HEK293 (cell line): Measurements from ENCODE around the gene PTP4A1.

Experiments used
- CTCF ChIA-PET: fragments of 350-600 bp; formaldehyde crosslinking; extraction: SDS; loops from one replicate; lab custom pipeline; 2021; ENCODE audit warnings: antibody characterized with exemption; lab: Yijun Ruan, JAX
- POLR2A ChIA-PET: fragments of 300-600 bp; formaldehyde crosslinking; extraction: SDS; loops from one replicate; lab custom pipeline; 2020; ENCODE audit warnings: antibody characterized with exemption, inconsistent platforms; lab: Yijun Ruan, JAX
- H3K27ac ChIP-seq: fragments of 200-500 bp; sonication (Bioruptor generic); 2 replicates; pipeline ENCODE4 v1.5.1; 2014; ENCODE audit warnings: low read depth, low read length, control low read depth, inconsistent platforms; ENCODE audit errors: extremely low read depth
- H3K36me3 ChIP-seq, 2 experiments: fragments of 200-500 bp in 1 of 2; sonication (Bioruptor generic) in 1 of 2; 1 replicate in 1 of 2; 2 replicates in 1 of 2; pipeline ENCODE4 v1.5.1; 2014 to 2017; ENCODE audit warnings: inconsistent platforms in 2 of 2, low read length in 2 of 2; ENCODE audit not compliant: control insufficient read depth in 2 of 2, insufficient read depth in 1 of 2
- H3K4me1 ChIP-seq: fragments of 200-500 bp; sonication (Bioruptor generic); 2 replicates; pipeline ENCODE4 v1.5.1; 2014; ENCODE audit warnings: mild to moderate bottlenecking, low read length, inconsistent platforms; ENCODE audit not compliant: control insufficient read depth, insufficient read depth
- H3K4me3 ChIP-seq: 2 replicates; pipeline ENCODE4 v1.5.1; 2011; ENCODE audit warnings: low read depth, mild to moderate bottlenecking, control low read depth, low read length, moderate library complexity
- H3K9me3 ChIP-seq: fragments of 200-500 bp; sonication (Bioruptor generic); 2 replicates; pipeline ENCODE4 v1.5.1; 2014; ENCODE audit warnings: low read depth, low read length, inconsistent platforms; ENCODE audit not compliant: control insufficient read depth, insufficient read depth
- GLI4 ChIP-seq: fragments of 450-650 bp; formaldehyde crosslinking; IDR thresholded peaks from 2 replicates; pipeline ENCODE4 v1.5.1; 2016; ENCODE audit warnings: missing biosample characterization, missing genetic modification characterization
- GLIS2 ChIP-seq: fragments of 450-650 bp; formaldehyde crosslinking; IDR thresholded peaks from 2 replicates; pipeline ENCODE4 v1.5.1; 2016; ENCODE audit warnings: missing biosample characterization, missing genetic modification characterization
- MYNN ChIP-seq: fragments of 450-650 bp; formaldehyde crosslinking; IDR thresholded peaks from 2 replicates; pipeline ENCODE4 v1.5.1; 2016; ENCODE audit warnings: missing biosample characterization, missing genetic modification characterization, borderline replicate concordance
- SP2 ChIP-seq: fragments of 450-650 bp; formaldehyde crosslinking; IDR thresholded peaks from 2 replicates; pipeline ENCODE4 v1.5.1; 2016; ENCODE audit warnings: missing biosample characterization, missing genetic modification characterization
- TRIM28 ChIP-seq: IDR thresholded peaks from 2 replicates; pipeline ENCODE4 v1.6.1; 2011; ENCODE audit warnings: low read length, control low read depth, borderline replicate concordance
- YY2 ChIP-seq: fragments of 450-650 bp; formaldehyde crosslinking; IDR thresholded peaks from 2 replicates; pipeline ENCODE4 v1.5.1; 2016; ENCODE audit warnings: missing biosample characterization, missing genetic modification characterization
- ZNF114 ChIP-seq: fragments of 450-650 bp; formaldehyde crosslinking; IDR thresholded peaks from 2 replicates; pipeline ENCODE4 v1.5.0; 2017; ENCODE audit warnings: missing biosample characterization, missing genetic modification characterization
- ZNF132 ChIP-seq: fragments of 450-650 bp; formaldehyde crosslinking; IDR thresholded peaks from 2 replicates; pipeline ENCODE4 v1.5.1; 2017; ENCODE audit warnings: missing biosample characterization, missing genetic modification characterization, borderline replicate concordance
- ZNF138 ChIP-seq: fragments of 450-650 bp; formaldehyde crosslinking; IDR thresholded peaks from 2 replicates; pipeline ENCODE4 v1.5.1; 2016; ENCODE audit warnings: missing biosample characterization, missing genetic modification characterization, borderline replicate concordance
- ZNF16 ChIP-seq: fragments of 450-650 bp; formaldehyde crosslinking; IDR thresholded peaks from 2 replicates; pipeline ENCODE4 v1.5.1; 2016; ENCODE audit warnings: low read depth, missing biosample characterization, missing genetic modification characterization
- ZNF2 ChIP-seq: fragments of 450-650 bp; formaldehyde crosslinking; IDR thresholded peaks from 2 replicates; pipeline ENCODE4 v1.5.1; 2016; ENCODE audit warnings: missing biosample characterization, missing genetic modification characterization
- ZNF248 ChIP-seq: fragments of 450-650 bp; formaldehyde crosslinking; IDR thresholded peaks from 2 replicates; pipeline ENCODE4 v1.5.1; 2017; ENCODE audit warnings: missing biosample characterization, missing genetic modification characterization
- ZNF324 ChIP-seq: fragments of 450-650 bp; formaldehyde crosslinking; IDR thresholded peaks from 2 replicates; pipeline ENCODE4 v1.5.1; 2016; ENCODE audit warnings: missing biosample characterization, missing genetic modification characterization
- ZNF354C ChIP-seq: fragments of 450-650 bp; formaldehyde crosslinking; IDR thresholded peaks from 2 replicates; pipeline ENCODE4 v1.5.1; 2016; ENCODE audit warnings: missing biosample characterization, missing genetic modification characterization, low read depth, borderline replicate concordance
- ZNF404 ChIP-seq: fragments of 450-650 bp; formaldehyde crosslinking; IDR thresholded peaks from 2 replicates; pipeline ENCODE4 v1.5.1; 2017; ENCODE audit warnings: missing biosample characterization, missing genetic modification characterization
- ZNF521 ChIP-seq: fragments of 450-650 bp; formaldehyde crosslinking; IDR thresholded peaks from 2 replicates; pipeline ENCODE4 v1.5.1; 2017; ENCODE audit warnings: missing biosample characterization, mild to moderate bottlenecking, missing genetic modification characterization
- ZNF585B ChIP-seq: fragments of 450-650 bp; formaldehyde crosslinking; IDR thresholded peaks from 2 replicates; pipeline ENCODE4 v1.5.1; 2016; ENCODE audit warnings: missing biosample characterization, missing genetic modification characterization
- ZNF596 ChIP-seq: fragments of 450-650 bp; IDR thresholded peaks from 2 replicates; pipeline ENCODE4 v1.5.0; 2018; ENCODE audit warnings: missing biosample characterization, mild to moderate bottlenecking, missing genetic modification characterization, moderate library complexity
- ZNF624 ChIP-seq: fragments of 450-650 bp; formaldehyde crosslinking; IDR thresholded peaks from 2 replicates; pipeline ENCODE4 v1.5.1; 2017; ENCODE audit warnings: missing biosample characterization, missing genetic modification characterization
- ZNF626 ChIP-seq: fragments of 450-650 bp; sonication (Bioruptor Pico); formaldehyde crosslinking; IDR thresholded peaks from 2 replicates; pipeline ENCODE4 v1.5.1; 2018; ENCODE audit warnings: missing biosample characterization, missing genetic modification characterization, inconsistent platforms
- ZNF658 ChIP-seq: fragments of 450-650 bp; formaldehyde crosslinking; IDR thresholded peaks from 2 replicates; pipeline ENCODE4; 2016; ENCODE audit warnings: missing biosample characterization, missing genetic modification characterization
- ZNF791 ChIP-seq: fragments of 450-650 bp; formaldehyde crosslinking; IDR thresholded peaks from 2 replicates; pipeline ENCODE4 v1.5.1; 2016; ENCODE audit warnings: missing biosample characterization, missing genetic modification characterization
- ZNF837 ChIP-seq: fragments of 450-650 bp; formaldehyde crosslinking; IDR thresholded peaks from 2 replicates; pipeline ENCODE4 v1.5.1; 2016; ENCODE audit warnings: missing biosample characterization, missing genetic modification characterization
- ZNF843 ChIP-seq: fragments of 450-650 bp; formaldehyde crosslinking; IDR thresholded peaks from 2 replicates; pipeline ENCODE4 v1.5.1; 2016; ENCODE audit warnings: missing biosample characterization, missing genetic modification characterization
- TF ChIP-seq, protein P1 (sequence below): fragments of 450-650 bp; formaldehyde crosslinking; IDR thresholded peaks from 2 replicates; pipeline ENCODE4 v1.5.1; 2016; ENCODE audit warnings: missing biosample characterization, missing genetic modification characterization
- TF ChIP-seq, protein P2 (sequence below): fragments of 450-650 bp; formaldehyde crosslinking; IDR thresholded peaks from 2 replicates; pipeline ENCODE4 v1.5.1; 2016; ENCODE audit warnings: missing biosample characterization, missing genetic modification characterization
- TF ChIP-seq, protein P3 (sequence below): fragments of 450-650 bp; formaldehyde crosslinking; IDR thresholded peaks from 2 replicates; pipeline ENCODE4 v1.5.1; 2017; ENCODE audit warnings: missing biosample characterization, mild to moderate bottlenecking, missing genetic modification characterization, moderate library complexity

The PTP4A1 gene

DNA sequence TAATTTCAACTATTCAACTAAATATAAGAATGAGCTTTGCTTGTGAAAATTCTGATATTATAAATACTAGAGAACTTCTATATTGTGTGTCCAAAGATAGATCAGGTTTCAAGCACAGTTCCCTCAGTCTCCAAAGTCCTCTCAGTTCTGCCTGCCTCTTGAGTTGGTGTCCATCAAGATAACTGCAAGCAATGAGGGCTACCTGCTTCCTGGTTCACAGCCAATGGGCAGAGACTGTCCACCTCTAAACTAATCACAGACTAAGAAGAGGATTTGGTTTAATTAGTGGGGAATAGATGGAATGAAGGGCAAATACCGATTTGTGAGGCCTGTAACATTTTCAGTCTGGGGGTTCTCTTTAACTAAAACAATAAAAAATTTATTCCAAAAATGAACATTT lies 41.3 kb upstream of the PTP4A1 start:
- ChIA-PET CTCF (interaction anchor here (0.6 to 1.2 kb wide), 4 partner anchors 34 to 977 kb away, joined by 3 to 4 read pairs (median 4); no protein-coding TSS in a partner anchor), POLR2A (no interaction called here)
- Histone ChIP-seq H3K36me3 (no peaks in the 10 kb centered on the region), H3K27ac (no peak overlapping the region), H3K9me3 (no peaks in the 10 kb centered on the region), H3K4me3 (no peak overlapping the region), H3K4me1 (peaks cover 4% of the 10 kb centered on the region; the same call in 1 of the 2 replicates)
- no peak for TF ChIP-seq ZNF837 (tag by site-specific recombination)

DNA sequence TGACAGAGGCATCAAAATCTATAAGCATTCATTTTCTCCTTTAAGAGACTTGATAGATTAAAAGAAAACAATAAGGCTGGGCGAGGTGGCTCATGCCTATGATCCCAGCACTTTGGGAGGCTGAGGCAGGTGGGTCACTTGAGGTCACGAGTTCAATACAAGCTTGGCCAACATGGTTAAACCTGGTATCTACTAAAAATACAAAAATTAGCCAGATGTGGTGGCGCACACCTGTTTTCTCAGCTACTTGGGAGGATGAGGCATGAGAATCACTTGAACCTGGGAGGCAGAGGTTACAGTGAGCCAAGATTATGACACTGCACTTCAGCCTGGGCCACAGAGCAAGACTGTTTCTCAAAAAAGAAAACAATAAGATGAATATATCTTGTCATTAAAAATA lies 39.3 kb upstream of the PTP4A1 start:
- TF ChIP-seq, protein P1, sequence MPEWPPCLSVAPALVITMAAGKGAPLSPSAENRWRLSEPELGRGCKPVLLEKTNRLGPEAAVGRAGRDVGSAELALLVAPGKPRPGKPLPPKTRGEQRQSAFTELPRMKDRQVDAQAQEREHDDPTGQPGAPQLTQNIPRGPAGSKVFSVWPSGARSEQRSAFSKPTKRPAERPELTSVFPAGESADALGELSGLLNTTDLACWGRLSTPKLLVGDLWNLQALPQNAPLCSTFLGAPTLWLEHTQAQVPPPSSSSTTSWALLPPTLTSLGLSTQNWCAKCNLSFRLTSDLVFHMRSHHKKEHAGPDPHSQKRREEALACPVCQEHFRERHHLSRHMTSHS (tag by site-specific recombination) = no peak
- no peak for TF ChIP-seq ZNF354C (tag by site-specific recombination)
- no peak for TF ChIP-seq ZNF324 (tag by site-specific recombination)
- TF ChIP-seq, protein P2, sequence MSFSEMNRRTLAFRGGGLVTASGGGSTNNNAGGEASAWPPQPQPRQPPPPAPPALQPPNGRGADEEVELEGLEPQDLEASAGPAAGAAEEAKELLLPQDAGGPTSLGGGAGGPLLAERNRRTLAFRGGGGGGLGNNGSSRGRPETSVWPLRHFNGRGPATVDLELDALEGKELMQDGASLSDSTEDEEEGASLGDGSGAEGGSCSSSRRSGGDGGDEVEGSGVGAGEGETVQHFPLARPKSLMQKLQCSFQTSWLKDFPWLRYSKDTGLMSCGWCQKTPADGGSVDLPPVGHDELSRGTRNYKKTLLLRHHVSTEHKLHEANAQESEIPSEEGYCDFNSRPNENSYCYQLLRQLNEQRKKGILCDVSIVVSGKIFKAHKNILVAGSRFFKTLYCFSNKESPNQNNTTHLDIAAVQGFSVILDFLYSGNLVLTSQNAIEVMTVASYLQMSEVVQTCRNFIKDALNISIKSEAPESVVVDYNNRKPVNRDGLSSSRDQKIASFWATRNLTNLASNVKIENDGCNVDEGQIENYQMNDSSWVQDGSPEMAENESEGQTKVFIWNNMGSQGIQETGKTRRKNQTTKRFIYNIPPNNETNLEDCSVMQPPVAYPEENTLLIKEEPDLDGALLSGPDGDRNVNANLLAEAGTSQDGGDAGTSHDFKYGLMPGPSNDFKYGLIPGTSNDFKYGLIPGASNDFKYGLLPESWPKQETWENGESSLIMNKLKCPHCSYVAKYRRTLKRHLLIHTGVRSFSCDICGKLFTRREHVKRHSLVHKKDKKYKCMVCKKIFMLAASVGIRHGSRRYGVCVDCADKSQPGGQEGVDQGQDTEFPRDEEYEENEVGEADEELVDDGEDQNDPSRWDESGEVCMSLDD (tag by site-specific recombination) = no peak
- TF ChIP-seq ZNF843 (tag by site-specific recombination) = no peak
- TF ChIP-seq ZNF521 = no peak
- no peak for TF ChIP-seq YY2 (tag by site-specific recombination)
- no peak for TF ChIP-seq ZNF626
- TF ChIP-seq, all 188 proteins: peak for 0
- no peaks in the 10 kb centered on the region for H3K9me3 ChIP-seq
- H3K4me3 ChIP-seq = no peak overlapping the region
- POLR2A ChIA-PET = no interaction called here
- peaks cover 13% of the 10 kb centered on the region for H3K4me1 ChIP-seq
- CTCF ChIA-PET = interaction anchor here (0.7 to 1.6 kb wide), 6 partner anchors 20 to 231 kb away, joined by 3 to 8 read pairs (median 4); no protein-coding TSS in a partner anchor
- no peaks in the 10 kb centered on the region for H3K36me3 ChIP-seq
- H3K27ac ChIP-seq = no peak overlapping the region

DNA sequence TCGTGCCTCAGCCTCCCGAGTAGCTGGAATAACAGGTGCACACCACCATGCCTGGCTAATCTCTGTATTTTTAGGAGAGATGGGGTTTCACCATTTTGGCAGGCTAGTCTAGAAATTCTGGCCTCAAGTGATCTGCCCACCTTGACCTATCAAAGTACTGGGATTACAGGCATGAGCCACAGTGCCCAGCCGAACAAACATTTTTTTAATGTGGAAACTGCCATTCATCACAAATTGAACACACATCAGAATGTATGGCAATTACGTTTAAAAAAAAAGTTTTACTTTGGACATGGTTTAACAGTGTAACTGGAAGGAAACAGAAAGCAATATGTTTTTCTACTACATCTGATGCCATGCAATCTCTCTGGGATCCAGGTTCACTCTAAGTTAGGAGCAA lies 38.3 kb upstream of the PTP4A1 start:
- H3K4me1 ChIP-seq = peaks cover 13% of the 10 kb centered on the region
- TF ChIP-seq ZNF585B (tag by site-specific recombination) (no peak), ZNF791 (tag by site-specific recombination) (no peak), GLI4 (tag by site-specific recombination) (no peak), ZNF114 (no peak), ZNF2 (tag by site-specific recombination) (no peak), ZNF404 (tag by site-specific recombination) (no peak), ZNF16 (tag by site-specific recombination) (no peak), ZNF624 (no peak), ZNF658 (tag by site-specific recombination) (no peak), GLIS2 (tag by site-specific recombination) (no peak), ZNF138 (tag by site-specific recombination) (no peak), SP2 (tag by site-specific recombination) (no peak), MYNN (tag by site-specific recombination) (no peak), ZNF596 (no peak), ZNF248 (no peak), ZNF132 (tag by site-specific recombination) (no peak), TRIM28 (no peak)
- TF ChIP-seq, protein P3, sequence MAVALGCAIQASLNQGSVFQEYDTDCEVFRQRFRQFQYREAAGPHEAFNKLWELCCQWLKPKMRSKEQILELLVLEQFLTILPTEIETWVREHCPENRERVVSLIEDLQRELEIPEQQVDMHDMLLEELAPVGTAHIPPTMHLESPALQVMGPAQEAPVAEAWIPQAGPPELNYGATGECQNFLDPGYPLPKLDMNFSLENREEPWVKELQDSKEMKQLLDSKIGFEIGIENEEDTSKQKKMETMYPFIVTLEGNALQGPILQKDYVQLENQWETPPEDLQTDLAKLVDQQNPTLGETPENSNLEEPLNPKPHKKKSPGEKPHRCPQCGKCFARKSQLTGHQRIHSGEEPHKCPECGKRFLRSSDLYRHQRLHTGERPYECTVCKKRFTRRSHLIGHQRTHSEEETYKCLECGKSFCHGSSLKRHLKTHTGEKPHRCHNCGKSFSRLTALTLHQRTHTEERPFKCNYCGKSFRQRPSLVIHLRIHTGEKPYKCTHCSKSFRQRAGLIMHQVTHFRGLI (tag by site-specific recombination) = no peak
- TF ChIP-seq, all 188 proteins: peak for 0
- Histone ChIP-seq H3K27ac (no peak overlapping the region), H3K4me3 (no peak overlapping the region), H3K9me3 (no peaks in the 10 kb centered on the region), H3K36me3 (no peaks in the 10 kb centered on the region)
- CTCF ChIA-PET = interaction anchor here (0.6 kb wide), 1 partner anchor 11 kb away, joined by 7 read pairs; no protein-coding TSS in a partner anchor
- POLR2A ChIA-PET = no interaction called here
